GM12865 (cell line): ENCODE measurements around the gene DSG3.
"Not testable (repeated sequence)": the region's sequence is repeated elsewhere in the genome, so short reads cannot be mapped to it uniquely, and the experiment has no call there.

ENCODE experiments used
- DNase-seq: peaks from one replicate; pipeline ENCODE4 v3.0.0; 2010; ENCODE audit warnings: low read depth
- H3K4me3 ChIP-seq: 2 replicates; pipeline ENCODE4 v1.5.1; 2011; ENCODE audit warnings: mild to moderate bottlenecking, low read depth, low read length, control low read depth
- CTCF ChIP-seq: IDR thresholded peaks from 2 replicates; pipeline ENCODE4 v1.5.1; 2011; ENCODE audit warnings: low read length, control low read depth, low read depth, inconsistent platforms; ENCODE audit not compliant: insufficient read depth; ENCODE audit errors: missing control alignments

Gene DSG3

GRCh38 chr18:31489311-31489710 lies 41.8 kb downstream of the DSG3 start:
- no peak for TF ChIP-seq CTCF
- no peak for DNase-seq
- H3K4me3 ChIP-seq = no peak overlapping the region

- TF ChIP-seq CTCF = no peak
- peak; percentile 80 for DNase-seq
- no peak overlapping the region for H3K4me3 ChIP-seq
Measured at GRCh38 chr18:31490387-31490786, 42.8 kb downstream of the DSG3 start.

GRCh38 chr18:31490833-31491232 lies 43.3 kb downstream of the DSG3 start:
- TF ChIP-seq CTCF = no peak
- no peak overlapping the region for H3K4me3 ChIP-seq
- no peak for DNase-seq

- TF ChIP-seq CTCF = no peak
- no peak for DNase-seq
- no peak overlapping the region for H3K4me3 ChIP-seq
Measured at GRCh38 chr18:31491586-31491985, 44.0 kb downstream of the DSG3 start.

GRCh38 chr18:31492671-31493070 lies 45.1 kb downstream of the DSG3 start:
- no peak for TF ChIP-seq CTCF
- no peak overlapping the region for H3K4me3 ChIP-seq
- no peak for DNase-seq

GRCh38 chr18:31493171-31493570 lies 45.6 kb downstream of the DSG3 start:
- no peak overlapping the region for H3K4me3 ChIP-seq
- no peak for TF ChIP-seq CTCF
- peak; percentile 55 for DNase-seq

GRCh38 chr18:31493941-31494340 lies 46.4 kb downstream of the DSG3 start:
- no peak for TF ChIP-seq CTCF
- DNase-seq = no peak
- no peak overlapping the region for H3K4me3 ChIP-seq

GRCh38 chr18:31494705-31495244 lies 47.2 kb downstream of the DSG3 start:
- H3K4me3 ChIP-seq, DNase-seq: not testable (repeated sequence)
